Astrocyte of the cerebellum (primary cell): ENCODE measurements around the gene HIP1R.
A peak's percentile ranks its signal among the peaks of the same experiment; 100 is the strongest.

ENCODE experiments used
- DNase-seq: peaks from one replicate; pipeline ENCODE4 v3.0.0-alpha.2; 2011; ENCODE audit warnings: low read depth
- H3K4me3 ChIP-seq: 2 replicates; pipeline ENCODE4 v1.5.1; 2011; ENCODE audit warnings: mild to moderate bottlenecking, low read depth, low read length, moderate library complexity
- CTCF ChIP-seq: IDR thresholded peaks from 2 replicates; pipeline ENCODE4 v1.5.1; 2012; ENCODE audit warnings: low read length, low read depth, moderate library complexity, mild to moderate bottlenecking; ENCODE audit errors: missing control alignments
- in situ Hi-C: cut with HindIII; loops from 2 replicates; pipeline ENCODE4 v1.10.0; 2017; ENCODE audit warnings: low sequenced_read_pairs

The HIP1R gene

DNA sequence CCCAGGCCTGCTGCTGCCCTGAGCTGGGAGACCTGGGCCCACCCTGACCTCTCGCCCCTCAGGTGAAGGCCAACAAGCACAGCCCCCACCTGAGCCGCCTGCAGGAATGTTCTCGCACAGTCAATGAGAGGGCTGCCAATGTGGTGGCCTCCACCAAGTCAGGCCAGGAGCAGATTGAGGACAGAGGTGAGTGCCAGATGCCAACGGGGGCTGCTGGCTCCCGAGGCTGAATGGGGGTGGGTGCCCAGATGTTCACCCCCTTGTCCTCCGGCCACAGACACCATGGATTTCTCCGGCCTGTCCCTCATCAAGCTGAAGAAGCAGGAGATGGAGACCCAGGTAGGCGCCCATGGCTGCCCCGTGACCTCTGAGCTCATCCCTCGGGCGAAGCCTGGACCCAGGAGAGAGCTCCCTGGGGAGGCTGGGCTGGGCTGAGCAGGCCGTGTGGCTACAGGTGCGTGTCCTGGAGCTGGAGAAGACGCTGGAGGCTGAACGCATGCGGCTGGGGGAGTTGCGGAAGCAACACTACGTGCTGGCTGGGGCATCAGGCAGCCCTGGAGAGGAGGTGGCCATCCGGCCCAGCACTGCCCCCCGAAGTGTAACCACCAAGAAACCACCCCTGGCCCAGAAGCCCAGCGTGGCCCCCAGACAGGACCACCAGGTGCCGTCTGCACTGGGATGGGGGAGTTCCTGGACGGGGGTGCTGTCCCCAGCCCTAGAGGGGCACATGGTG lies 25.8 kb downstream of the HIP1R start:
- H3K4me3 ChIP-seq: no peak overlapping the region
- in situ Hi-C loops: no loop called here
- no peak for DNase-seq
- no peak for TF ChIP-seq CTCF

- TF ChIP-seq CTCF: no peak
- DNase-seq: no peak
- in situ Hi-C loops: no loop called here
- no peak overlapping the region for H3K4me3 ChIP-seq
Observed at GRCh38 chr12:122861587-122861970, 26.3 kb downstream of the HIP1R start.

DNA sequence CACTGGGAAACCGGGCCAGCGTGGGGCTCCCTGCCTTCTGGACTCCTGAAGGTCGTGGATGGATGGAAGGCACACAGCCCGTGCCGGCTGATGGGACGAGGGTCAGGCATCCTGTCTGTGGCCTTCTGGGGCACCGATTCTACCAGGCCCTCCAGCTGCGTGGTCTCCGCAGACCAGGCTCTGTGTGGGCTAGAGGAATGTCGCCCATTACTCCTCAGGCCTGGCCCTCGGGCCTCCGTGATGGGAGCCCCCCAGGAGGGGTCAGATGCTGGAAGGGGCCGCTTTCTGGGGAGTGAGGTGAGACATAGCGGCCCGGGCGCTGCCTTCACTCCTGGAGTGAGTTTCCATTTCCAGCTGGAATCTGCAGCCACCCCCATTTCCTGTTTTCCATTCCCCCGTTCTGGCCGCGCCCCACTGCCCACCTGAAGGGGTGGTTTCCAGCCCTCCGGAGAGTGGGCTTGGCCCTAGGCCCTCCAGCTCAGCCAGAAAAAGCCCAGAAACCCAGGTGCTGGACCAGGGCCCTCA lies 26.9 kb downstream of the HIP1R start:
- no peak for DNase-seq
- no peak for TF ChIP-seq CTCF
- in situ Hi-C loops: no loop called here
- H3K4me3 ChIP-seq: no peak overlapping the region

- no peak overlapping the region for H3K4me3 ChIP-seq
- no peak for DNase-seq
- TF ChIP-seq CTCF: no peak
- in situ Hi-C loops: no loop called here
Observed at GRCh38 chr12:122862872-122863701, 27.8 kb downstream of the HIP1R start.

- in situ Hi-C loops: no loop called here
- no peak for TF ChIP-seq CTCF
- DNase-seq: no peak
- no peak overlapping the region for H3K4me3 ChIP-seq
Observed at GRCh38 chr12:122864894-122865253, 29.6 kb downstream of the HIP1R start.

GRCh38 chr12:122865268-122866231 lies 30.3 kb downstream of the HIP1R start:
- no peak overlapping the region for H3K4me3 ChIP-seq
- in situ Hi-C loops: no loop called here
- DNase-seq: no peak
- TF ChIP-seq CTCF: peak; percentile 9
